HUDEP-2 (cell line): ENCODE results near the gene ERCC6.

Experiments used
- DNase-seq, 76 experiments: peaks; one replicate each; lab custom pipeline; 2025; ENCODE audit not compliant: unreplicated experiment in 76 of 76; lab: John Stamatoyannopoulos, UW

The ERCC6 gene

GRCh38 chr10:49549640-49550346 lies 10.9 kb upstream of the ERCC6 start:
- DNase-seq: no peak

- DNase-seq: no peak
Observed at GRCh38 chr10:49543604-49544003, 4.7 kb upstream of the ERCC6 start.

GRCh38 chr10:49542353-49542752 lies 3.4 kb upstream of the ERCC6 start:
- DNase-seq: no peak

DNA sequence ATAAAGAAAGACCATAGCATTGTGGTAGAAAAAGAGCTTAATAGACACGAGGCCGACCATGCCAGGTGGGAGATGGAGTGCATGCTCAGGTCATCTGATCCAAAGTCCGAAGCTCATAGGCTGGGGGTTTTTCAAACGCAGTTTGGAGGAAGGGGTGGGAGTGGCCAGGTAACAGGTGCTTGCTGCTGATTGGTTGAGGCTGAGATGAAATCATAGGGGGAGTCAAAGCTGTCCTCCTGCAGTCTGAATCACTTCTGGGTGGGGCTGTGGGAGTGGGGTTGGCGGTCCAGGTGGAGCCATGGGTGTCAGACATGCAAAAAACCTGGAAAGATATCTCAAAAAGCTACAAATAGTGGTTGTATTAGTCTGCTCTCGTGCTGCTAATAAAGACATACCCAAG lies 2.8 kb upstream of the ERCC6 start:
- no peak for DNase-seq

GRCh38 chr10:49540056-49540797 lies 1.3 kb upstream of the ERCC6 start:
- DNase-seq: no peak

DNA sequence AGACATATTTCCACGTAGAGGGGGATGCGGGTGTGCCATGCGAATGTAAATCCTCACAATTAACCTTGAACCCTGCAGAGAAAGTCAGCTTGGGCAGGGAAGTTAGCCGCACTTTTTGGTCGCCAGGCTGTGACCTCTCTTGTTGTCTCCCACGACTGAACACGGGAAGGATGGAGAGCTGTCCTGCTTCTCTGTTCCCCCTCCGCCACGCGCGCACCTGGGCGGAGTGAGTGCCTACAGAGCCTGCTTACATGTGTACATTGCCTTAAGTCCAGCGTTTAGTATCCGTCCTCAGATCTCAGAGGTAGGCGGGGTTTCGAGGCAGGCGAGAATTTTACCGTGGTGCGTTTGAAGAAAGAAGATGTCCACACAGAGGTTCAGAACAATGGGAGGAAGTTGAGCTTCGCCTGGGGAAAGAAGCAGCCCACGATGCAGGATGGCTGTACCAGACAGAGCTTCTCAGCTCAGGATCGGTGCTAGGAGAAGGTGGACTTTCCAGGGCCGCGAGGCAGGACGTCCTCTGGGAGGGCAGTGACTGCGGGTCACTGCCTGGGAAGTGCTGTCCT lies 482 bp upstream of the ERCC6 start:
- DNase-seq: peak in 41 of 76 experiments; percentile 2 to 57 (median 27)

- no peak for DNase-seq
Observed at GRCh38 chr10:49534670-49535381, 4.1 kb downstream of the ERCC6 start.

GRCh38 chr10:49532461-49532860 lies 6.5 kb downstream of the ERCC6 start:
- no peak for DNase-seq

- DNase-seq: no peak
Observed at GRCh38 chr10:49528977-49529506, 9.9 kb downstream of the ERCC6 start.

DNA sequence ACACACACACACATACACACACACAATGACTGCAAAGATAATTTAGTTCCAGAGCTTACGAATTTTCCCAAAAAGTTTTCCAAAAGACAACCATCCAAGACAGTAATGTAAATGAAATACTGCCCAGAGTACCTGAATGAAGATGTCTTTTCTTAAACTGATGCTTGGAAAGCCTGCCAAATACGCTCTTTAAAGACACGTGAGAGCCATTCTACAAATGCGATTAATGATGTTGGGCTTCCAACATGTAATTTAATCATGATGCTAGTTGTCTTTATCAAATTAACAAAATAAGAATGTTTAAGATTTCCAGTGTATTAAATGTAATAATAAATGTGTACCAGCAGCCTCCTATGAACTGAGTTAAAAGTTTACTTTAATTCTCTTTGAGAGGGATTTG lies 11.1 kb downstream of the ERCC6 start:
- no peak for DNase-seq

DNA sequence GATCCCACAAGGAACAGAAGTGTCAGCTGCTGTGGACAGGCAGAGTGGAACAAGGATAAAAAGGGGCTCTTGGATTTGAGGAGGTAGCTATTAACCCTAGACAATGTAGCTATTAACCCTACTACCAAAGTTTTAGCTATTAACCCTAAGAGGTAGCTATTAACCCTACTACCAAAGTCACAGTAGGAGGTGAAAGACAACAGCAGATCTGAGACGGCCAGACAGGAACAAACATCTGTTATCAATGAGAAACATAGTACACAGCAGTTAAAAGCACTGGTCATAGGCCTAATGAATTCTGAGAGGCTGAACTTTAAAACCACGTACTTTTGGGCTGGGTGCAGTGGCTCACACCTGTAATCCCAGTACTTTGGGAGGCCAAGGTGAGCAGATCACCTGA lies 11.9 kb downstream of the ERCC6 start:
- DNase-seq: no peak

GRCh38 chr10:49526619-49527018 lies 12.3 kb downstream of the ERCC6 start:
- no peak for DNase-seq

DNA sequence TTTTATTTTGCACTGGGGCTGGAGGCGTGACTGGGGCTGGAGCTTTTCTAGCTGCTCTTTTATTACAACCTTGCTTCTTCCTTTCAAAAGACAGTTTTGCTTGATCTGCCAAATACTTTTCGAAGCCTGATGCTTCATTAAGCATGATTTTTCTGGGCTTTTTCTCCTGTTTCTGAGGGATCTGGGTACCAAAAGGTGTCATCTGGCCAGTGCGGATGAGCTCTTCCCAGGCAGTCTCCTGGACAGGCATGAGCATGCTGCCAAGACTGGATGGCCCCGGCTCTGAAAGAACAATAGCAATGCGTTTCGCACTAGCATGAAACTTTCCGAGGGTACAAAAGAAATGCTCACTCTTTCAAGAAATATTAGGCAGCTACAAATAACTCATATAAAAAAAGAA lies 14.4 kb downstream of the ERCC6 start:
- DNase-seq: no peak

DNA sequence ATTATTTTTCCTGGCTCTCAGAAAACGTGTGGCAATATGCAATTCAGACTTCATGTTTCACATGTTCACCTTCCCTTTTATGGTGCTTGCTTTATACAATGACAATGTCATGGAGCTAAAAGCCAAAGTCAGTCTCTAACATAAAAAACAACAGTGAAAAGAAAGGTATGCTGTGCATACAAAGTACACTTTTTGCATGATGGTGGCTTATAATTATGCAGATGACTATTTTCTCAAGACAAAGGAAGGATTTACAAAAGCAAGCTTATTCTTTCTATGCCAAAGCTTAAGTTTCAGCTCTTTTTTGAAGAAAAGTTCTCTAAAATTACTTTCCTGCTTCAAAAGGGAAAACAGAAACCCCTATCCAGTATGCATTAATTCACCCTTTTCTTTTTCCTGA lies 15.6 kb downstream of the ERCC6 start:
- no peak for DNase-seq

DNA sequence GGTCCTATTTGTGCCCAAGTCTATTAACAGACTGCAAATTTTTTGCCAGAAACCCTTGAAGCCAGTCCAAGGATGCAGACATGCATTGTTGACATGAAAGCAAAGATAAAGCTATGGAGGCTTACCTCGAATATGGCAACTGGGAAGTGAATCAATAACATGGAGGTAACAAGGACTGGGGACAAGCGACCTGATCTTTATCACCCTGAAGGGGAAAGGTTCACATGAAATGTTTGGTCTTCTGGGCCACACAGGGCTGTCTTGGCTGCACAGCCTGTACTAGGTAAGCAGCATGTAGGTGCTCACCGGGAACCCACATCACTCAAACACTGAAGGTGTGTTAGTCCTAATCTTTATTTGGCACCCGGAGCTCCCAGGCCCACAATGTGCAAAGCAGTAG lies 17.9 kb downstream of the ERCC6 start:
- DNase-seq: no peak

DNA sequence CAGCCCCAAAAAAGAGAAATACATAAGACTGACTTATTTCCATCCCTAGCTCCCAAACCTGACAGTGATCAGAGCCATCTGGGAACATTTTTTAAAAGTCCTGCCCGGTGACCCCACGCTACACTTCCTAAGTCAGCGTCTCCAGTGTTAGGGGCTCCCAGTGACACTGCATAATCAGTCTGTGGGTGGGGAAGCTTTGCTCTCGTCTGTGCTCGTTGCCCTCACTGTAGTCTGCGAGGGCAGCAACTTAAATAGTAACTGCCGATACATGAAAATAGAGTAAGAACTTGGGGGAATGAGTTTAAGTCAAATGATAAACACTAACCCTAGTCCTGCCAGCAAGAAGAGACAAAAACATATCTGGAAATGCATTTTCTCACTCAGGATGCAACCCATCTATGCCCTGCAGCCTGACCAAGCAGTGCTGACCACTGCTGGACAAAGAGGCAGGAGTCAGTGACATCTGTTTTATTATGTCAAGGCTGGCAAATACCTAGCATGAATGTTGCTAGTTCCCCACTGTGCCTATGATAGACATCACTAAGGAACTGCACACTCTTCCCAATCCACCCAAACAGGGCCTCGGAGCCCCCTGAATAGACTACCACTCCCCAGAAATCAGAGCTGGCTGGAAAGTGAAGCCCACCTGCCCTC lies 18.7 kb downstream of the ERCC6 start:
- DNase-seq: no peak

DNA sequence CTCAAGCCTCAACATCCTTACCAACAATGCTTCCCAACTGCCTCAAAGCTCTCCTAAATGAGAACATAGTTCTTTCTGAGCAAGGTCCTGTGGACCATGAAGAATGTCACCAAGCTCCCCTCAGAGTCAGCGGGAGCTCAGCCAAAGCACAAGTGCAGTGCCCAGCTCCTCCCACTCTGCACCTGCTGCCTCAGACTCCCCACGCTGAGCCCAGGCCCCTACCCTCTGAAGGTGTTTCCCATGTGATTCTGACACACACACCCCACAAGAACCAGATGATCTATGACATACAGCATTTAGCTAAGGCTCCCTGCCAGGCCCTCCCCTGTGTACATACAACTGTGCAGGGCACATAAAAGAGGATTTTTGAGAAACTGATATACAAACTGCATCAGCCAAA lies 19.2 kb downstream of the ERCC6 start:
- DNase-seq: no peak

DNA sequence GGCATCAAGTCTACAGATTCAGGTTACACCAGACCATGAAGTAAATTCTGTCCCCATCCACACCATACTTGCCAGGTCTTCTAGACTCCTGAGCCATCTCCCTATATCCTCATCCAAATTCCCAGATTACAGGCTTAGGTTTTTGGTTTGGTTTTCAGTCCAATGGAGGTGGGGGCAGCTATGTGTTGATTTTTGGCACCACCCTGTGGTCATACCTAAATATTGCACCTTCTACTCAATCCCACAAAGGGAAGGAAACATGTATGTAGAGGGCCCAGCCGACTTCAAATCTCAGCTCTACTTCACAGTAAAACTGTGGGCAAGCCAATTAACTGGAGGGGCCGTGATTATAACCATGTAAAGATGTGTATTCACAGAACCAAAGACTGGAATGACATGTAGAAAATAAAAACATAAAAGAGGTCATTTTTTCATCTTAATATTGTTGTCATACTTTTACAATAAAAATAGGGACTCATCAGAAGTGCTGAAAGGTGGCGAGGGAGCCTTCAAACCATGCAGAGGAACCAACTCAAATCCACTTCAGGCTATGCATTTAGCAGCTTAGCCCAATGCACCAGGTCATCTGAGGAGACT lies 19.8 kb downstream of the ERCC6 start:
- DNase-seq: peak in 21 of 76 experiments; percentile 4 to 37 (median 19)

- DNase-seq: no peak
Observed at GRCh38 chr10:49518566-49518965, 20.4 kb downstream of the ERCC6 start.
